ENCODE measurements around the gene DEFB131B. TPM values are rescaled to one million over a fixed set of nuclear protein-coding genes. Genes with fewer than 3 reads are reported as not detected.
"Not testable (repeated sequence)": the region's sequence is repeated elsewhere in the genome, so short reads cannot be mapped to it uniquely, and the experiment has no call there.

DEFB131B gene
- total RNA-seq, 2 experiments from 2014 or later = not detected

DNA sequence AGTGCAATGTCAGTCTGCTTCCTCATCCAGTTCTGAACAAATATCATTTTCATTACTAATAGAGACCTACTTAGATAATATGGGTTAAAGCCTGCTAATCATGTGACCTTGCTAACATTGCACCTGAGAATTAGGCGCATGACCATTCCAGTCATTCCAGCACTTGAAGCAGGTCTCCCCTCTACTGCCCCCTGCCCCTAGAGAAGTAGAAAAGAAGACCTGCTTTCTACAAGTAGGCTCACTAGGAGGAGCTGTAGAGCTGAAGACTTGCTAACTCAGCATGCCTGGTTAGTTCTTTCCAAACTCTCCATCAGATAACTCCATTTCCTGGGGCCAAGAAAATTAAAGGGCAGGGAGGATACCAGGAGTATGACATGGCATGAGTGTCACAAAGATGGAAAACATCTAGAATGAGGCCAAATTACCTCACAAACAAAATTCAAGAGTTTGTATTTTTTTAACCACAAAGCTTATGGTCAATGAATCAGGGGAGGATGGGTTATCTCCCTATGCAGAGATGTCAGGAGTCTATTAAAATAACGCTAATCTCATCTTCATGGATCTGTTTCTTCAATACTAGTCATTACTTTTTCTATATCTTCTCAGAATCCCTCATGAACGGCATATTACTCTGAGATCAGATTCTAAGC, 14.2 kb upstream of the DEFB131B start:
- H3K36me3 Mint-ChIP-seq (ENCODE audit: low read depth); H3K27me3 Mint-ChIP-seq; H3K4me3 ChIP-seq (ENCODE audit: low read length); H3K27ac ChIP-seq (ENCODE audit: low read depth in 1 of 2, low read length in 2 of 2); H3K36me3 ChIP-seq (ENCODE audit: insufficient read depth, low read length); H3K4me1 Mint-ChIP-seq (ENCODE audit: low read depth); H3K27ac Mint-ChIP-seq; CTCF ChIA-PET; H3K4me1 ChIP-seq (ENCODE audit: insufficient read depth, low read length); H3K9me3 Mint-ChIP-seq; H3K27me3 ChIP-seq (ENCODE audit: control insufficient read depth in 1 of 2, insufficient read depth in 2 of 2, low read length in 2 of 2); H3K9me3 ChIP-seq (ENCODE audit: control insufficient read depth in 1 of 2, insufficient read depth in 1 of 2, low read length in 2 of 2); H3K4me3 Mint-ChIP-seq; intact Hi-C loops (cut with DNase I, micrococcal nuclease); POLR2A ChIA-PET: not testable (repeated sequence)
- TF ChIP-seq, protein P1, sequence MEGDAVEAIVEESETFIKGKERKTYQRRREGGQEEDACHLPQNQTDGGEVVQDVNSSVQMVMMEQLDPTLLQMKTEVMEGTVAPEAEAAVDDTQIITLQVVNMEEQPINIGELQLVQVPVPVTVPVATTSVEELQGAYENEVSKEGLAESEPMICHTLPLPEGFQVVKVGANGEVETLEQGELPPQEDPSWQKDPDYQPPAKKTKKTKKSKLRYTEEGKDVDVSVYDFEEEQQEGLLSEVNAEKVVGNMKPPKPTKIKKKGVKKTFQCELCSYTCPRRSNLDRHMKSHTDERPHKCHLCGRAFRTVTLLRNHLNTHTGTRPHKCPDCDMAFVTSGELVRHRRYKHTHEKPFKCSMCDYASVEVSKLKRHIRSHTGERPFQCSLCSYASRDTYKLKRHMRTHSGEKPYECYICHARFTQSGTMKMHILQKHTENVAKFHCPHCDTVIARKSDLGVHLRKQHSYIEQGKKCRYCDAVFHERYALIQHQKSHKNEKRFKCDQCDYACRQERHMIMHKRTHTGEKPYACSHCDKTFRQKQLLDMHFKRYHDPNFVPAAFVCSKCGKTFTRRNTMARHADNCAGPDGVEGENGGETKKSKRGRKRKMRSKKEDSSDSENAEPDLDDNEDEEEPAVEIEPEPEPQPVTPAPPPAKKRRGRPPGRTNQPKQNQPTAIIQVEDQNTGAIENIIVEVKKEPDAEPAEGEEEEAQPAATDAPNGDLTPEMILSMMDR (IDR thresholded peaks at IDR 0.05) = peak; percentile 51
- DNase-seq (peak in 5 of 14 experiments; percentile 4 to 58 (median 41)), ATAC-seq (ENCODE audit: poor library complexity) (peak; percentile 68)

DNA sequence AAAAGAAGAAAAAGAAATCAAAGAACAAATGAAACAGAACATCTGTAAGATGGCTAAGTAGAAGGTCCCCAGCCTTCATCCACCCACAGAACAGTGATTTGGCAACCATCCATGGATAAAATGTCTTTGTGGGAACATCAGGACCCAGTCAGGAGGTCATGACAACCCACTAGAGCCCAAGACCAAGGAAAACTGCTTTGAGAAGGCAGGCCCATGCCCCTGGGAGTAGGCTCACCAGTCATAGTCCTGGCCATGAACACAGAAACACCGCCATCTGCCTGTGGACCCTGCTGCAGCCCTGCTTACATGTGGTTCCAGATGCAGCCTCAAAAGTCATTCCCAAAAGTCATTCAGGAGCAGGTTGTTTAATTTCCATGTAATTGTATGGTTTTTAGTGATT, 11.0 kb upstream of the DEFB131B start:
- H3K36me3 Mint-ChIP-seq (ENCODE audit: low read depth); CTCF ChIA-PET; H3K36me3 ChIP-seq (ENCODE audit: insufficient read depth, low read length); H3K9me3 Mint-ChIP-seq; H3K9me3 ChIP-seq (ENCODE audit: control insufficient read depth in 1 of 2, insufficient read depth in 1 of 2, low read length in 2 of 2); POLR2A ChIA-PET; ATAC-seq (ENCODE audit: poor library complexity); H3K4me1 Mint-ChIP-seq (ENCODE audit: low read depth); H3K27me3 ChIP-seq (ENCODE audit: control insufficient read depth in 1 of 2, insufficient read depth in 2 of 2, low read length in 2 of 2); intact Hi-C loops (cut with DNase I, micrococcal nuclease); H3K27me3 Mint-ChIP-seq; H3K4me1 ChIP-seq (ENCODE audit: insufficient read depth, low read length); H3K27ac ChIP-seq (ENCODE audit: low read depth in 1 of 2, low read length in 2 of 2); H3K27ac Mint-ChIP-seq; DNase-seq; H3K4me3 Mint-ChIP-seq; H3K4me3 ChIP-seq (ENCODE audit: low read length): not testable (repeated sequence)

DNA sequence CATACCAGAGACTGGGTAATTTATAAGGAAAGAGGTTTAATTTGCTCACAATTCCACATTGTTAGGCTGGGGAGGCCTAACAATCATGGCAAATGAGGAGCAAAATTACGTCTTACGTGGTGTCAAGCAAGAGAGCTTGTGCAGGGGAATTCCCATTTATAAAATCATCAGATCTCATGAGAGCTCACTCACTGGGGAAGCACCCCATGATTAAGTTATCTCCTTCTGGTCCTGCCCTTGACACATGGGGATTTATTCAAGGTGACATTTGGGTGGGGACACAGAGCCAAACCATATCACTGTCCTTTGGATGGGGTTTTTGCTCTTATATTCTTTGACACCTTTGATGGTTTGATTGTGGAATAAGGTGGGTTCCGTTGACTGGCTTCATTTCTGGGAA, 8.3 kb upstream of the DEFB131B start:
- H3K9me3 ChIP-seq (ENCODE audit: control insufficient read depth in 1 of 2, insufficient read depth in 1 of 2, low read length in 2 of 2); H3K27ac ChIP-seq (ENCODE audit: low read depth in 1 of 2, low read length in 2 of 2); H3K27me3 Mint-ChIP-seq; H3K4me3 Mint-ChIP-seq; intact Hi-C loops (cut with DNase I, micrococcal nuclease); H3K27me3 ChIP-seq (ENCODE audit: control insufficient read depth in 1 of 2, insufficient read depth in 2 of 2, low read length in 2 of 2); H3K36me3 ChIP-seq (ENCODE audit: insufficient read depth, low read length); POLR2A ChIA-PET; CTCF ChIA-PET; DNase-seq; H3K4me3 ChIP-seq (ENCODE audit: low read length); H3K9me3 Mint-ChIP-seq; ATAC-seq (ENCODE audit: poor library complexity); H3K4me1 Mint-ChIP-seq (ENCODE audit: low read depth); H3K4me1 ChIP-seq (ENCODE audit: insufficient read depth, low read length); H3K27ac Mint-ChIP-seq; H3K36me3 Mint-ChIP-seq (ENCODE audit: low read depth): not testable (repeated sequence)

DNA sequence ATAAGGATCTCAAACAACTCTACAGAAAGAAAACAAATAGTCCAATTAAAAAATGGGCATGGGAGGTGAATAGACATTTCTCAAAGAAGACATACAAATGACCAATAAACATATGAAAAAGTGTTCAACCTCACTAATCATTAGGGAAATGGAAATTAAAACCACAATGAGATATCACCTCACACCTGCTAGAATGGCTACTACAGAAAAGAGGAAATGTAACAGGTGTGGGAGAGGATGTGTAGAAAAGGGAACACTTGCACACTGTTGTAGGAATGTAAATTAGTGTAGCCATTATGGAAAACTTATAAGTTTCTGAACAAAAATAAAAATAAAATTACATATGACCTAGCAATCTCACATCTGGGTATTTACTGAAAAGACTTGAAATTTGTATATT, 7.6 kb upstream of the DEFB131B start:
- H3K4me1 Mint-ChIP-seq (ENCODE audit: low read depth); POLR2A ChIA-PET; intact Hi-C loops (cut with DNase I, micrococcal nuclease); H3K9me3 Mint-ChIP-seq; H3K27me3 ChIP-seq (ENCODE audit: control insufficient read depth in 1 of 2, insufficient read depth in 2 of 2, low read length in 2 of 2); DNase-seq; H3K36me3 ChIP-seq (ENCODE audit: insufficient read depth, low read length); H3K27ac ChIP-seq (ENCODE audit: low read depth in 1 of 2, low read length in 2 of 2); H3K4me3 ChIP-seq (ENCODE audit: low read length); H3K9me3 ChIP-seq (ENCODE audit: control insufficient read depth in 1 of 2, insufficient read depth in 1 of 2, low read length in 2 of 2); H3K4me1 ChIP-seq (ENCODE audit: insufficient read depth, low read length); CTCF ChIA-PET; H3K4me3 Mint-ChIP-seq; H3K27me3 Mint-ChIP-seq; H3K36me3 Mint-ChIP-seq (ENCODE audit: low read depth); H3K27ac Mint-ChIP-seq; ATAC-seq (ENCODE audit: poor library complexity): not testable (repeated sequence)

DNA sequence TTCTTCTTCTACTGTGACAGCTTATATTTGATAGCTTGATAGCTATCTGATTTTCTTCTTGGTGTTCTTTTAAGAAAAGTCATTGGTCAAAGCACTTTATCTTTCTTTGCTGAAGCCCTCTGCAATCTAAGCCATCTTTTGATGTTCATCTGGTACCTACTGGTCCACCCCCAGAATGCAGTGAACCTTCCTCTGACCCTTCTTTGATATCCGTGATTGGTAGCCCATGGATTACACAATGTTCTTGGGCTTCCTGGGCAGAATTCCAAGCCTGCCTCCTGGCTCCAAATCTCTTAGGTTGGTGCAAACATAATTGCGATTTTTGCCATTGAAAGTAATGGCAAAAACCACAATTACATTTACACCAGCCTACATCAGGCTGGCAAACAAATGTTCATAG, 2.0 kb upstream of the DEFB131B start:
- H3K9me3 ChIP-seq (ENCODE audit: control insufficient read depth in 1 of 2, insufficient read depth in 1 of 2, low read length in 2 of 2); H3K36me3 ChIP-seq (ENCODE audit: insufficient read depth, low read length); POLR2A ChIA-PET; DNase-seq; H3K27ac Mint-ChIP-seq; H3K4me1 Mint-ChIP-seq (ENCODE audit: low read depth); H3K27ac ChIP-seq (ENCODE audit: low read depth in 1 of 2, low read length in 2 of 2); H3K4me3 ChIP-seq (ENCODE audit: low read length); CTCF ChIA-PET; ATAC-seq (ENCODE audit: poor library complexity); H3K27me3 ChIP-seq (ENCODE audit: control insufficient read depth in 1 of 2, insufficient read depth in 2 of 2, low read length in 2 of 2); H3K4me1 ChIP-seq (ENCODE audit: insufficient read depth, low read length); intact Hi-C loops (cut with DNase I, micrococcal nuclease); H3K27me3 Mint-ChIP-seq; H3K9me3 Mint-ChIP-seq; H3K4me3 Mint-ChIP-seq: not testable (repeated sequence)
- peaks cover 28% of the 10 kb centered on the region for H3K36me3 Mint-ChIP-seq (ENCODE audit: low read depth)

DNA sequence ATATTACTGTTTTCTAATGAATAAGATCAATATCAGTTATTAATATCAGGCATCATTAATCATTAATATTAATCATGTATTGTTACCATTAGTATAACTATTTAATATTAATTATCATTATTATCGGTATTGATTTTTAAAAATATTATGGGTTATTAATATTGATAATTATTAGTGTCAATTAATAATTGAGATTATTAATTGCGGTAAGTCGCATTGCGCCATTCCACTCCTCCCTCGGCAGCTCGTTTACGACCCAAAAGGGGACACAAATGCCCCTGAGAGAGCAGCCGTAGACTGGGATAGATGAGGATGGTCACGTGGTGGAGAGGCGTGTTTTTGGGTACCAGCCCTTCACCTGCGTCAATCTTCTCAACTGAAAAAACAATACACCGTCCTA, 7.6 kb downstream of the DEFB131B start:
- ATAC-seq (ENCODE audit: poor library complexity); POLR2A ChIA-PET; H3K27me3 ChIP-seq (ENCODE audit: control insufficient read depth in 1 of 2, insufficient read depth in 2 of 2, low read length in 2 of 2); DNase-seq; H3K4me1 ChIP-seq (ENCODE audit: insufficient read depth, low read length); H3K9me3 Mint-ChIP-seq; CTCF ChIA-PET; intact Hi-C loops (cut with DNase I, micrococcal nuclease); H3K27ac Mint-ChIP-seq; H3K27ac ChIP-seq (ENCODE audit: low read depth in 1 of 2, low read length in 2 of 2); H3K9me3 ChIP-seq (ENCODE audit: control insufficient read depth in 1 of 2, insufficient read depth in 1 of 2, low read length in 2 of 2); H3K4me3 Mint-ChIP-seq; H3K27me3 Mint-ChIP-seq; H3K4me3 ChIP-seq (ENCODE audit: low read length); H3K36me3 ChIP-seq (ENCODE audit: insufficient read depth, low read length); H3K4me1 Mint-ChIP-seq (ENCODE audit: low read depth): not testable (repeated sequence)
- H3K36me3 Mint-ChIP-seq (ENCODE audit: low read depth) = peaks cover 14% of the 10 kb centered on the region
